ENCODE measurements around the gene SPAG5.

GRCh38 chr17:28545141-28545503 lies 53.7 kb downstream of the SPAG5 start:
- TF ChIP-seq, protein P1, sequence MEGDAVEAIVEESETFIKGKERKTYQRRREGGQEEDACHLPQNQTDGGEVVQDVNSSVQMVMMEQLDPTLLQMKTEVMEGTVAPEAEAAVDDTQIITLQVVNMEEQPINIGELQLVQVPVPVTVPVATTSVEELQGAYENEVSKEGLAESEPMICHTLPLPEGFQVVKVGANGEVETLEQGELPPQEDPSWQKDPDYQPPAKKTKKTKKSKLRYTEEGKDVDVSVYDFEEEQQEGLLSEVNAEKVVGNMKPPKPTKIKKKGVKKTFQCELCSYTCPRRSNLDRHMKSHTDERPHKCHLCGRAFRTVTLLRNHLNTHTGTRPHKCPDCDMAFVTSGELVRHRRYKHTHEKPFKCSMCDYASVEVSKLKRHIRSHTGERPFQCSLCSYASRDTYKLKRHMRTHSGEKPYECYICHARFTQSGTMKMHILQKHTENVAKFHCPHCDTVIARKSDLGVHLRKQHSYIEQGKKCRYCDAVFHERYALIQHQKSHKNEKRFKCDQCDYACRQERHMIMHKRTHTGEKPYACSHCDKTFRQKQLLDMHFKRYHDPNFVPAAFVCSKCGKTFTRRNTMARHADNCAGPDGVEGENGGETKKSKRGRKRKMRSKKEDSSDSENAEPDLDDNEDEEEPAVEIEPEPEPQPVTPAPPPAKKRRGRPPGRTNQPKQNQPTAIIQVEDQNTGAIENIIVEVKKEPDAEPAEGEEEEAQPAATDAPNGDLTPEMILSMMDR (IDR thresholded peaks at IDR 0.05; ENCODE audit: low read length), result no peak
- no peak for TF ChIP-seq EZH2 (IDR thresholded peaks at IDR 0.05; ENCODE audit: borderline replicate concordance, low read length)
